Thoracic aorta (tissue), 2 donors: ENCODE measurements around the gene TEAD3. TPM values are rescaled to one million over a fixed set of nuclear protein-coding genes. Genes with fewer than 3 reads are reported as not detected.

ENCODE experiments used
- ATAC-seq: fragments of 150-250 bp; one replicate; pipeline ENCODE4 v1.8.0; 2017; ENCODE audit warnings: low read depth; ENCODE audit not compliant: insufficient number of reproducible peaks, low FRiP score
- DNase-seq: peaks from one replicate; pipeline ENCODE4 v3.0.0-alpha.2; 2020; ENCODE audit warnings: low spot score
- H3K27ac ChIP-seq, 2 donors: fragments of 200-600 bp; sonication (generic); 1 replicate in 1 of 2; 2 replicates in 1 of 2; pipeline ENCODE4 v1.5.1; 2016; ENCODE audit warnings: mild to moderate bottlenecking in 2 of 2, moderate library complexity in 2 of 2
- H3K27me3 ChIP-seq: fragments of 200-600 bp; sonication (generic); replicated peaks from 2 replicates; pipeline ENCODE4 v1.6.0; 2016; ENCODE audit warnings: mild to moderate bottlenecking; ENCODE audit not compliant: insufficient read depth
- H3K36me3 ChIP-seq: fragments of 200-600 bp; sonication (generic); one replicate; pipeline ENCODE4 v1.5.1; 2016
- H3K4me1 ChIP-seq, 2 donors: fragments of 200-600 bp; sonication (generic); 1 replicate in 1 of 2; 2 replicates in 1 of 2; pipeline versions ENCODE4 v1.5.1 to v1.6.0; 2016; ENCODE audit warnings: low read depth in 2 of 2, mild to moderate bottlenecking in 1 of 2; ENCODE audit not compliant: control insufficient read depth in 1 of 2
- H3K4me3 ChIP-seq: fragments of 200-600 bp; sonication (generic); 2 replicates; pipeline ENCODE4 v1.5.1; 2016; ENCODE audit warnings: mild to moderate bottlenecking
- H3K9me3 ChIP-seq: fragments of 200-600 bp; sonication (generic); 2 replicates; pipeline ENCODE4 v1.5.1; 2016
- CTCF ChIP-seq: fragments of 200-600 bp; sonication (generic); IDR thresholded peaks from one replicate; pipeline ENCODE4 v1.5.1; 2019; ENCODE audit warnings: antibody characterized with exemption
- total RNA-seq, 2 donors: library from RNA; depleted of rRNA; stranded (reverse); fragments of >200 nt; gene quantifications; one replicate each; pipeline versions ENCODE4 v1.1.0 to v1.2.3, GENCODE V29; 2016

Gene TEAD3
- total RNA-seq, 2 donors from 2014 or later, result 50.8 to 68.3 TPM

GRCh38 chr6:35480176-35480575 is 16.7 kb downstream of the TEAD3 start:
- peaks cover 62% of the 10 kb centered on the region for H3K36me3 ChIP-seq
- no peak overlapping the region for H3K27ac ChIP-seq
- no peak for ATAC-seq
- peaks cover 1 to 7% of the 10 kb centered on the region in 2 donors for H3K4me1 ChIP-seq
- no peak for DNase-seq
- H3K9me3 ChIP-seq, result no peaks in the 10 kb centered on the region
- TF ChIP-seq CTCF, result no peak
- H3K4me3 ChIP-seq, result no peak overlapping the region
- H3K27me3 ChIP-seq, result no peaks in the 10 kb centered on the region

- Histone ChIP-seq H3K27ac (no peak overlapping the region), H3K27me3 (no peaks in the 10 kb centered on the region), H3K36me3 (peaks cover 69% of the 10 kb centered on the region), H3K4me3 (no peak overlapping the region), H3K4me1 (peaks cover 0 to under 1% of the 10 kb centered on the region in 2 donors), H3K9me3 (no peaks in the 10 kb centered on the region)
- ATAC-seq (no peak), DNase-seq (no peak)
- TF ChIP-seq CTCF, result no peak
Observed at GRCh38 chr6:35478259-35478658, 18.6 kb downstream of the TEAD3 start.

GRCh38 chr6:35477551-35478179 is 19.2 kb downstream of the TEAD3 start:
- H3K9me3 ChIP-seq, result no peaks in the 10 kb centered on the region
- H3K4me3 ChIP-seq, result no peak overlapping the region
- DNase-seq (no peak), ATAC-seq (no peak)
- TF ChIP-seq CTCF, result no peak
- H3K36me3 ChIP-seq, result peaks cover 68% of the 10 kb centered on the region
- H3K27ac ChIP-seq, result no peak overlapping the region
- peaks cover 0 to 6% of the 10 kb centered on the region in 2 donors for H3K4me1 ChIP-seq
- H3K27me3 ChIP-seq, result no peaks in the 10 kb centered on the region

- no peak for TF ChIP-seq CTCF
- no peak overlapping the region for H3K4me3 ChIP-seq
- no peaks in the 10 kb centered on the region for H3K27me3 ChIP-seq
- H3K9me3 ChIP-seq, result no peaks in the 10 kb centered on the region
- DNase-seq (no peak), ATAC-seq (no peak)
- H3K36me3 ChIP-seq, result peaks cover 71% of the 10 kb centered on the region
- no peak overlapping the region for H3K27ac ChIP-seq
- peaks cover 0 to 13% of the 10 kb centered on the region in 2 donors for H3K4me1 ChIP-seq
Observed at GRCh38 chr6:35477028-35477427, 19.9 kb downstream of the TEAD3 start.

GRCh38 chr6:35476004-35476403 is 20.9 kb downstream of the TEAD3 start:
- peaks cover 0 to 20% of the 10 kb centered on the region in 2 donors for H3K4me1 ChIP-seq
- no peaks in the 10 kb centered on the region for H3K9me3 ChIP-seq
- no peak for ATAC-seq
- no peak for TF ChIP-seq CTCF
- no peak overlapping the region for H3K27ac ChIP-seq
- no peaks in the 10 kb centered on the region for H3K27me3 ChIP-seq
- peaks cover 77% of the 10 kb centered on the region for H3K36me3 ChIP-seq
- no peak for DNase-seq
- H3K4me3 ChIP-seq, result no peak overlapping the region
